Parathyroid adenoma (tissue), 2 donors: ENCODE measurements around the gene BCAM.
A peak's percentile ranks its signal among the peaks of the same experiment; 100 is the strongest.

ENCODE experiments used
- H2AFZ ChIP-seq: fragments of 300-600 bp; sonication (generic); one replicate; pipeline ENCODE4 v1.7.0; 2017; ENCODE audit warnings: antibody characterized with exemption, mild to moderate bottlenecking
- H3K27ac ChIP-seq: fragments of 300-600 bp; sonication (generic); one replicate; pipeline ENCODE4 v1.7.0; 2017
- H3K27me3 ChIP-seq: fragments of 300-600 bp; sonication (generic); one replicate; pipeline ENCODE4 v1.7.0; 2017; ENCODE audit warnings: low read length; ENCODE audit not compliant: control insufficient read depth, insufficient read depth
- H3K36me3 ChIP-seq: fragments of 300-600 bp; sonication (generic); one replicate; pipeline ENCODE4 v1.7.0; 2017; ENCODE audit warnings: low read length; ENCODE audit not compliant: control insufficient read depth, insufficient read depth
- H3K4me1 ChIP-seq: fragments of 300-600 bp; sonication (generic); one replicate; pipeline ENCODE4 v1.7.0; 2017; ENCODE audit warnings: control low read depth
- H3K4me2 ChIP-seq: fragments of 300-600 bp; sonication (generic); one replicate; pipeline ENCODE4 v1.7.0; 2017; ENCODE audit warnings: low read length
- H3K4me3 ChIP-seq: fragments of 300-600 bp; sonication (generic); one replicate; pipeline ENCODE4 v1.7.0; 2017; ENCODE audit warnings: low read depth, low read length
- H3K79me2 ChIP-seq: fragments of 300-600 bp; sonication (generic); one replicate; pipeline ENCODE4 v1.7.0; 2017; ENCODE audit warnings: control low read depth
- H3K9ac ChIP-seq: fragments of 300-600 bp; sonication (generic); one replicate; pipeline ENCODE4 v1.7.0; 2017; ENCODE audit warnings: mild to moderate bottlenecking
- H3K9me3 ChIP-seq: fragments of 300-600 bp; sonication (generic); one replicate; pipeline ENCODE4 v1.7.0; 2017; ENCODE audit warnings: low read length; ENCODE audit not compliant: control insufficient read depth
- TF ChIP-seq, protein P1 (sequence below): fragments of 300-600 bp; sonication (generic); IDR thresholded peaks from one replicate; pipeline ENCODE4 v1.7.0; 2017; ENCODE audit warnings: antibody characterized with exemption, mild to moderate bottlenecking
- donor health status: primary hyperparathyroidism.

BCAM gene, protein sequence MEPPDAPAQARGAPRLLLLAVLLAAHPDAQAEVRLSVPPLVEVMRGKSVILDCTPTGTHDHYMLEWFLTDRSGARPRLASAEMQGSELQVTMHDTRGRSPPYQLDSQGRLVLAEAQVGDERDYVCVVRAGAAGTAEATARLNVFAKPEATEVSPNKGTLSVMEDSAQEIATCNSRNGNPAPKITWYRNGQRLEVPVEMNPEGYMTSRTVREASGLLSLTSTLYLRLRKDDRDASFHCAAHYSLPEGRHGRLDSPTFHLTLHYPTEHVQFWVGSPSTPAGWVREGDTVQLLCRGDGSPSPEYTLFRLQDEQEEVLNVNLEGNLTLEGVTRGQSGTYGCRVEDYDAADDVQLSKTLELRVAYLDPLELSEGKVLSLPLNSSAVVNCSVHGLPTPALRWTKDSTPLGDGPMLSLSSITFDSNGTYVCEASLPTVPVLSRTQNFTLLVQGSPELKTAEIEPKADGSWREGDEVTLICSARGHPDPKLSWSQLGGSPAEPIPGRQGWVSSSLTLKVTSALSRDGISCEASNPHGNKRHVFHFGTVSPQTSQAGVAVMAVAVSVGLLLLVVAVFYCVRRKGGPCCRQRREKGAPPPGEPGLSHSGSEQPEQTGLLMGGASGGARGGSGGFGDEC

DNA sequence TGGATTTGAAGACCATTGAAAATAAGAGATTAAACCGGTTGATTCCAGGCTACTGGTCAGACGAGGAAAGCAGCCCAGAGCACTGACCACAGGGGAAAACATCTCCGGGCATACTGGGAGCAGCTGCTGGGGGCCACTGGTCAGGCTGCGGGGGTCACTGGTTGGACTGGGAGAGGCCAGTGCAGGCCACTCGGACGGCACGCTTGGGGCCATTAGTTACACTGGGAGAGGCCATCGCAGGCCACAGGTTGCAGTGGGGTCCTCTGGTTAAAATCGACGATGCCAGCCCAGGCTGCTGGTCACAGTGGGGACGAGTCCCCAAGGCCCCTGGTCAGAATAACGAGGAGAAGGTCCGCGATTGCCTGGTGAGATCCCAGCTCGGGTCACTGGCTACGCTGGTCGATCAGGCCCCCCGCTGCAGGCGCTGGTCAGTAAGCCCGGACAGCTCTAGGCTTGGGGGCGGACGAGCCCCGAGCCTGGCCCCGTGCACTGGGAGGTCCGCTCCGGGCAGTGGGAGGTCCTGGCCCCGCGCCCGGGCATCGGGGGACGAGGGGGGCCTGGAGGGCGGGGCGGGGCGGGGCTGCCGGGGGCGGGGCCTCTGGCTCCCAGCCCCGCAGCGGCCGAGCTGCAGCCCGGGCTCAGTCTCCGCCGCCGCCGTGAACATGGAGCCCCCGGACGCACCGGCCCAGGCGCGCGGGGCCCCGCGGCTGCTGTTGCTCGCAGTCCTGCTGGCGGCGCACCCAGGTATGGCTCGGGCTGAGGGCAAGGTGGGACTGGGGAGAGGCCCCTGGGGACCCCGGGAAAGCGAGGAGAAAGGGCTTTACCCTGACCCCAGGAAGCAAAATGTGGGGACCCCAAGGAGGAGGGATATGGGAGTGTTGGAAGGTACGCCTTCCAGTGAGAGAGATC, at the start of gene BCAM:
Gene BCAM (plus strand): TSS at position 641 of the 909 bp plus-strand sequence. CDS start 22 bp downstream, at position 663.
- Histone ChIP-seq H3K36me3 (no peaks in the 10 kb centered on the region), H3K9me3 (no peaks in the 10 kb centered on the region), H3K4me2 (peak within 1 kb of the TSS; percentile 89), H3K27ac (peak within 1 kb of the TSS; percentile 96), H3K4me3 (peak within 1 kb of the TSS; percentile 68), H2AFZ (peak within 1 kb of the TSS; percentile 96), H3K27me3 (no peaks in the 10 kb centered on the region), H3K79me2 (no peaks in the 10 kb centered on the region), H3K4me1 (peaks cover 18% of the 10 kb centered on the region), H3K9ac (peak within 1 kb of the TSS; percentile 72)
- TF ChIP-seq, protein P1, sequence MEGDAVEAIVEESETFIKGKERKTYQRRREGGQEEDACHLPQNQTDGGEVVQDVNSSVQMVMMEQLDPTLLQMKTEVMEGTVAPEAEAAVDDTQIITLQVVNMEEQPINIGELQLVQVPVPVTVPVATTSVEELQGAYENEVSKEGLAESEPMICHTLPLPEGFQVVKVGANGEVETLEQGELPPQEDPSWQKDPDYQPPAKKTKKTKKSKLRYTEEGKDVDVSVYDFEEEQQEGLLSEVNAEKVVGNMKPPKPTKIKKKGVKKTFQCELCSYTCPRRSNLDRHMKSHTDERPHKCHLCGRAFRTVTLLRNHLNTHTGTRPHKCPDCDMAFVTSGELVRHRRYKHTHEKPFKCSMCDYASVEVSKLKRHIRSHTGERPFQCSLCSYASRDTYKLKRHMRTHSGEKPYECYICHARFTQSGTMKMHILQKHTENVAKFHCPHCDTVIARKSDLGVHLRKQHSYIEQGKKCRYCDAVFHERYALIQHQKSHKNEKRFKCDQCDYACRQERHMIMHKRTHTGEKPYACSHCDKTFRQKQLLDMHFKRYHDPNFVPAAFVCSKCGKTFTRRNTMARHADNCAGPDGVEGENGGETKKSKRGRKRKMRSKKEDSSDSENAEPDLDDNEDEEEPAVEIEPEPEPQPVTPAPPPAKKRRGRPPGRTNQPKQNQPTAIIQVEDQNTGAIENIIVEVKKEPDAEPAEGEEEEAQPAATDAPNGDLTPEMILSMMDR, result no peak

DNA sequence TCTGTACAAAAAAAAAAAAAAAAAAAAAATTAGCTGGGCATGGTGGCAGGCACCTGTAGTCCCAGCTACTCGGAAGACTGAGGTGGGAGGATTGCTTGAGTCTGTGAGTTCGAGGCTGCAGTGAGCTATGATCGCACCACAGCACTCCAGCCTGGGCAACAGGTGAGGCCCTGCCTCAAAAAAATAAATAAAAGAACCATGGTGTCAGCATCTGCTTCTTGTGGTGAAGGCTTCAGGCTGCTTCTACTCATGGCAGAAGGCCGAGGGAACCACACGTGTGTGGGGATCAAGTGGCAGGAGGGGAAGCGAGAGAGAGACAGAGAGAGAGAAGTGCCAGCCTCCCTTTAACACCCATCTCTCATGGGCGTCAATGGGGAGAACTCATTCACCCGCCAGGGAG, 46.9 kb upstream of the BCAM start:
- H3K27ac ChIP-seq, result no peak overlapping the region
- H2AFZ ChIP-seq, result no peak overlapping the region
- no peaks in the 10 kb centered on the region for H3K79me2 ChIP-seq
- H3K36me3 ChIP-seq, result no peaks in the 10 kb centered on the region
- no peak overlapping the region for H3K9ac ChIP-seq
- H3K4me1 ChIP-seq, result peaks cover 6% of the 10 kb centered on the region
- TF ChIP-seq, protein P1, result no peak
- H3K4me3 ChIP-seq, result no peak overlapping the region
- H3K4me2 ChIP-seq, result no peak overlapping the region
- H3K27me3 ChIP-seq, result no peaks in the 10 kb centered on the region
- H3K9me3 ChIP-seq, result no peaks in the 10 kb centered on the region

DNA sequence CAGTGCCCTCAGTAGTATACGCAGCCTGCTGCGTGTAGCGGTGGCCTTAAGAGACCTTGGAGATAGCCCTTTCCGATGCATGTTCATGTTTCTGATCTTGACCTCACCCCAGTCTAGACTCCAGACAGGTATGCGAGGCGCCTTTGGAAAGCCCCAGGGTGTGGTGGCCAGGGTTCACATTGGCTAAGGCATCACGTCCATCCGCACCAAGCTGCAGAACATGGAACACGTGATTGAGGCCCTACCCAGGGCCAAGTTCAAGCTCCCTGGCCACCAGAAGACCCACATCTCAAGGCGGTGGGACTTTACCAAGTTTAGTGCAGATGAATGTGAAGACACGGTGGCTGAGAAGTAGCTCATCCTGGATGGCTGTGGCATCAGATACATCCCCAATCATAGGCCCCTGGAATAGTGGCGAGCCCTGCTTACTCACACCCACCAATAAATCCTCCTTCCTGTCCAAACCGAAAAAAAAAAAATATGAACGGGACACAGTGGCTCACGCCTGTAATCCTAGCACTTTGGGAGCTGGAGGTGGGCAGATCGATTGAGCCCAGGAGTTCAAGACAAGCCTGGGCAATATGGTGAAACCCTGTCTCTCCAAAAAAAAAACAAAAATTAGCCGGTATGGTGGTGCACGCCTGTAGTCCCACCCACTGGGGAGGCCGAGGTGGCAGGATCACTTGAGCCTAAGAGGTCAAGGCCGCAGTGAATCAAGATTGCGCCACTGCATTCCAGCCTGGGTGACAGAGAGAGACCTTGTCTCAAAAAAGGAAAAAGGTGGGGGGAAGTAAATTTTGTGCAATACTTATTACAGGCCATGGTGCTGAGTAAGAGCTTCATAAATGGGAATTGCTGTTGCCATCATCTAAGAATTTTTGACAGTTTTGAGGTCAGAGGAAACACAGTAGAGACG, 43.6 kb upstream of the BCAM start:
- no peaks in the 10 kb centered on the region for H3K36me3 ChIP-seq
- H2AFZ ChIP-seq, result no peak overlapping the region
- no peak overlapping the region for H3K4me2 ChIP-seq
- H3K4me3 ChIP-seq, result no peak overlapping the region
- H3K27ac ChIP-seq, result no peak overlapping the region
- H3K79me2 ChIP-seq, result no peaks in the 10 kb centered on the region
- H3K4me1 ChIP-seq, result no peaks in the 10 kb centered on the region
- no peak overlapping the region for H3K9ac ChIP-seq
- H3K27me3 ChIP-seq, result no peaks in the 10 kb centered on the region
- TF ChIP-seq, protein P1, result no peak
- no peaks in the 10 kb centered on the region for H3K9me3 ChIP-seq

DNA sequence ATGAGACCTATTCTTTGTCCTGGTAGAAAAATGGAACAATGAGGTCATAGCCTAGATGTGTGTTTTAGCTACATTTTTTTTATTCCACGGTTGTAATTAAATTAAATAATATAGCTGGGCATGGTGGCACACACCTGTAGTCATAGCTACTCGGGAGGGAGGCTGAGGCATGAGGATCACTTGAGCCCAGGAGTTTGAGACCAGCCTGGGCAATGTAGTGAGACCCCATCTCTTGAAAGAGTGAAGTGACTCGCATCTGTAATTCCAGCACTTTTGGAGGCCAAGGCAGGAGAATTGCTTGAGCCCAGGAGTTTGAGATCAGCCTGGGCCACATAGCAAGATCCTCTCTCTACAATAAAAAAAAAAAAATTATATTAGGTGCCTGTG, 43.0 kb upstream of the BCAM start:
- H2AFZ ChIP-seq, result no peak overlapping the region
- H3K79me2 ChIP-seq, result no peaks in the 10 kb centered on the region
- no peaks in the 10 kb centered on the region for H3K9me3 ChIP-seq
- no peaks in the 10 kb centered on the region for H3K4me1 ChIP-seq
- H3K9ac ChIP-seq, result no peak overlapping the region
- no peaks in the 10 kb centered on the region for H3K36me3 ChIP-seq
- H3K4me2 ChIP-seq, result no peak overlapping the region
- no peak overlapping the region for H3K4me3 ChIP-seq
- no peak overlapping the region for H3K27ac ChIP-seq
- no peaks in the 10 kb centered on the region for H3K27me3 ChIP-seq
- TF ChIP-seq, protein P1, result no peak
